Mucosa of descending colon (tissue), 3 donors: ENCODE results near the gene CD300LG. TPM values are rescaled to one million over a fixed set of nuclear protein-coding genes. Genes with fewer than 3 reads are reported as not detected.

ENCODE experiments used
- ATAC-seq: fragments of 200-7000 bp; cut with Tn5 transposase; one replicate; pipeline ENCODE4 v1.9.1; 2020; ENCODE audit warnings: mild to moderate bottlenecking, moderate library complexity
- DNase-seq, 3 donors: peaks; one replicate each; pipeline ENCODE4 v3.0.0-alpha.2; 2020
- H3K36me3 ChIP-seq: fragments of 200-600 bp; one replicate; pipeline ENCODE4 v1.8.0; 2021; ENCODE audit warnings: low read depth, mild to moderate bottlenecking
- H3K4me1 ChIP-seq: fragments of 200-600 bp; one replicate; pipeline ENCODE4 v1.8.0; 2021; ENCODE audit warnings: low read depth, mild to moderate bottlenecking
- H3K4me3 ChIP-seq: fragments of 200-600 bp; one replicate; pipeline ENCODE4 v1.8.0; 2021; ENCODE audit warnings: mild to moderate bottlenecking
- H3K9me3 ChIP-seq: fragments of 200-600 bp; one replicate; pipeline ENCODE4 v1.8.0; 2021; ENCODE audit warnings: mild to moderate bottlenecking
- CTCF ChIP-seq: fragments of 200-600 bp; IDR thresholded peaks from one replicate; pipeline ENCODE4 v1.8.0; 2022; ENCODE audit warnings: antibody characterized with exemption, mild to moderate bottlenecking
- intact Hi-C, 2 donors: fragments of 100-400 bp; cut with DNase I in 1 of 2; cut with micrococcal nuclease in 1 of 2; formaldehyde crosslinking; loops; one replicate each; pipeline versions ENCODE4 v1.11.0 to v1.11.1; 2022; cut with DNase I, micrococcal nuclease
- total RNA-seq, 3 donors: library from RNA; stranded (reverse); fragmentation: NEBNext Ultra II Directional in 2 of 3; extraction: Animal tissue kit (Norgen Biotek cat#: 25700) in 2 of 3; gene quantifications; one replicate each; pipeline versions ENCODE4 v1.2.1 to v1.2.4, GENCODE V29; 2021 to 2023
- donor health status: DM: no; HTN: no; CAD: no; lungs with moderate emphysema.
- donor health status: DM: no; HTN: no; CAD: no.
- donor health status: DM: no; HTN: yes; CAD: no.

Gene CD300LG
- total RNA-seq, 3 donors from 2014 or later, result 1.3 TPM; not detected in 2

GRCh38 chr17:43877451-43878155 lies 30.6 kb downstream of the CD300LG start:
- no peak overlapping the region for H3K4me3 ChIP-seq
- no peak for TF ChIP-seq CTCF
- intact Hi-C loops, result no loop called here
- no peaks in the 10 kb centered on the region for H3K9me3 ChIP-seq
- no peaks in the 10 kb centered on the region for H3K36me3 ChIP-seq
- DNase-seq (no peak), ATAC-seq (no peak)
- peaks cover 22% of the 10 kb centered on the region for H3K4me1 ChIP-seq

GRCh38 chr17:43878260-43879175 lies 31.5 kb downstream of the CD300LG start:
- peak; percentile 96 for TF ChIP-seq CTCF
- H3K4me3 ChIP-seq, result no peak overlapping the region
- intact Hi-C loops, result no loop called here
- no peaks in the 10 kb centered on the region for H3K36me3 ChIP-seq
- no peaks in the 10 kb centered on the region for H3K9me3 ChIP-seq
- ATAC-seq (peak; percentile 90), DNase-seq (peak; percentile 68 to 88 (median 83))
- H3K4me1 ChIP-seq, result peaks cover 20% of the 10 kb centered on the region

- no peak for TF ChIP-seq CTCF
- peaks cover 12% of the 10 kb centered on the region for H3K4me1 ChIP-seq
- DNase-seq (no peak), ATAC-seq (no peak)
- intact Hi-C loops, result no loop called here
- H3K36me3 ChIP-seq, result no peaks in the 10 kb centered on the region
- H3K4me3 ChIP-seq, result no peak overlapping the region
- no peaks in the 10 kb centered on the region for H3K9me3 ChIP-seq
Observed at GRCh38 chr17:43879723-43880419, 32.9 kb downstream of the CD300LG start.

- DNase-seq (peak in 2 of 3 donors; percentile 74 to 78), ATAC-seq (peak; percentile 71)
- H3K4me3 ChIP-seq, result no peak overlapping the region
- no peaks in the 10 kb centered on the region for H3K9me3 ChIP-seq
- intact Hi-C loops, result no loop called here
- no peaks in the 10 kb centered on the region for H3K36me3 ChIP-seq
- TF ChIP-seq CTCF, result peak; percentile 86
- H3K4me1 ChIP-seq, result peaks cover 8% of the 10 kb centered on the region
Observed at GRCh38 chr17:43880420-43880991, 33.5 kb downstream of the CD300LG start.

GRCh38 chr17:43881181-43881580 lies 34.2 kb downstream of the CD300LG start:
- DNase-seq (no peak), ATAC-seq (no peak)
- no peak for TF ChIP-seq CTCF
- Histone ChIP-seq H3K4me1 (peaks cover 8% of the 10 kb centered on the region), H3K36me3 (no peaks in the 10 kb centered on the region), H3K9me3 (no peaks in the 10 kb centered on the region), H3K4me3 (no peak overlapping the region)
- intact Hi-C loops, result no loop called here
